ENCODE results near the gene CNOT3.

The CNOT3 gene

DNA sequence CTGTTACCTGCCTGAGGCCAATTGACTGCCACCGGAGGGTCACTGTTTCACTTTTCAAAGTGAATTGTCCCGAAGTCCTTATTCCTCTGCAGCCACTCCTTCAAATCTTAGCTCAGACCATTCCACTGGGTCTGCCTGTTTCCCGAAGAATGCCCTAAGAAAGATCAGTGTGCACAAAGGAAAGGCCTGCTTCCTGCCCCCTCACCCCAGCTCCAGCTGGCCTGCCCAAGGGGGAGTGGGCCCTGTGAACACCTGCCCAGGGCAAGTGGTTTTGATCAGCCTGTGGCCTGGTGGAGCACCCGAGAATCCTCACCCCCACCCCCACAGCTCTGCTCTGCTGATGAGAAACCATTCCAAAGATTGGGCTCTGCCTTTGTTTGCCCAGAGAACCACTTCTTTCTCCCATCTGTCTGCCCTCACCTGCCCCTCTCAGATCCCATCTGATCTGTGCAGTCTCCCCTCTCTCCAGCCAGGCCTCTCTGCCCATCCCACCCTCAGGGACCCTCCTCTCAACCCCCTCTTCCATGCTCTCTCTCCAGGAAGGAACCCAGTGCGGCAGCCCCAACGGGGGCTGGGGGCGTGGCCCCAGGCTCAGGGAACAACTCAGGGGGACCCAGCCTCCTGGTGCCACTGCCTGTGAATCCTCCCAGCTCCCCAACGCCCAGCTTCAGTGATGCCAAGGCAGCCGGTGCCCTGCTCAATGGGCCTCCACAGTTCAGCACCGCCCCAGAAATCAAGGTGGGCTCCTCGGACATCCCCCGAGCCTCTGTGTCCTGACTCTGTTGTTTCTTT is 11.7 kb downstream of the CNOT3 start:
- DNase-seq (ENCODE audit: low read depth in 2 of 2) = no peak

DNA sequence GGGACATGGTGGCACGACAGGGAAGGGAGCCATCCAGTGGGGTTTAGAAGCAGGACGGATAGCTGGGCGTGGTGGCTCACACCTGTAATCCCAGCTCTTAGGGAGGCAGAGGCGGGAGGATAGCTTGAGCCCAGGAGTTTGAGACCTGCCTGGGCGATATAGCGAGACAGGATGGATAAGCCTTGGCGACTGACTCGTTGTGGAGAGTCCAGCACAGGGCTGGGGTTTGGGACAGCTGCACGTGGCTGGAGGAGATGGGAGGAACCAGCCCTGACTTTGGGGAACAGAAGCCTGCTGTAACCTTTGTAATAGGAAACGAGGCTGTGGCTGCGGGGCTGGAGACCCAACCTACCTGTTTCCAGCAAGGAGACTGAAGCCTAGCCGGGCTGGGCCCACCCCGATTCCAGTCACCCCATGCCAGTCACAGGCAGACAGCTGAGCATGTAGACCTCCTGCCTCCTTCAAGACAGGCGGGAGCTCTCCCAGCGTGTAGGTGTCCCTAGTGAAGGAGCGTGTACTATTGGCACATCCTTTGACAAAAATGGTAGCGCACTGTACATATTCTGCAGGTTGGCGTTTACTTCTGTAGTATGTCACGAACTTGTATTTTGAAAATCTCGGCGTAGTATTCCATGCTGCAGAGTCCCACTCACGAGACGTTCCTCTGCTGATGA is 13.9 kb downstream of the CNOT3 start:
- no peak for DNase-seq (ENCODE audit: low read depth in 2 of 2)

DNA sequence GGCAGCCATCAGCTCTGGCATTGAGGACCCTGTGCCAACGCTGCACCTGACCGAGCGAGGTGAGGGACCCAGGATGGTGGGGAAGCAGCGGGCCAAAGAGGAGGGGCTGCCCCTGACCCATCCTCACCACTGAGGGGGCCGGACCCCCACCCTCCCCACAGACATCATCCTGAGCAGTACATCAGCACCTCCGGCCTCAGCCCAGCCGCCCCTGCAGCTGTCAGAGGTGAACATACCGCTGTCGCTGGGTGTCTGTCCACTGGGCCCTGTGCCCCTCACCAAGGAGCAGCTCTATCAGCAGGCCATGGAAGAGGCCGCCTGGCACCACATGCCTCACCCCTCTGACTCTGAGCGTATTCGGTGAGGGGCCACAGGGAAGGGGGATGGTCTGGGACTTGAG is 14.7 kb downstream of the CNOT3 start:
- DNase-seq (ENCODE audit: low read depth in 2 of 2) = no peak

DNA sequence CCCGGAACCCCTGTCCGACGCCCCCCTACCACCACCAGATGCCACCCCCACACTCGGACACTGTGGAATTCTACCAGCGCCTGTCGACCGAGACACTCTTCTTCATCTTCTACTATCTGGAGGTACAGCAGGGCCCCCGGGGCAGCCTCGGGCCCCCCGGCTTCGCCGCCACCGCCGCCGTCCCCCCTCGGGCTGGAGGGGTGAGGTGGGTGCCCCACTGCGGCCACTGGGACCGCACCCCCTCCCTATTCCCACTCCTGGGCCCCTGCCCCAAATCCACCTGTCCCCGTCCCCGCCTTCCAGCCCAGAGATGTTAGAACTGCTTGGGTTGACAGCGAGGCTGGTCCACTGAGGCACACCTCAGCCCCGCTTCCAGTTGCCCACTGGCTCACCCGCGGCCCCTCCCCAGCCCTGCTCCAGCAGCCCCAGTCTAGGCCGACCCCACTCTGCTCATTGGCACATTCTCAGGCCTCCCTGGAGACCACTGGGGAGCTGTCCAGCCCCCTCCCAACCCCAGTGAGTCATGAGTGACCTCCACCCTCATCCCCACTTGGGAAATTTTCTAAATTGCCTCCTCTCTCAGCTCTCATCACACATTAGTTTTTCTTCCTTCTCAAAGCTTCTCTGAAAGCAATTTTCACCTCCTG is 15.4 kb downstream of the CNOT3 start:
- no peak for DNase-seq (ENCODE audit: low read depth in 2 of 2)

DNA sequence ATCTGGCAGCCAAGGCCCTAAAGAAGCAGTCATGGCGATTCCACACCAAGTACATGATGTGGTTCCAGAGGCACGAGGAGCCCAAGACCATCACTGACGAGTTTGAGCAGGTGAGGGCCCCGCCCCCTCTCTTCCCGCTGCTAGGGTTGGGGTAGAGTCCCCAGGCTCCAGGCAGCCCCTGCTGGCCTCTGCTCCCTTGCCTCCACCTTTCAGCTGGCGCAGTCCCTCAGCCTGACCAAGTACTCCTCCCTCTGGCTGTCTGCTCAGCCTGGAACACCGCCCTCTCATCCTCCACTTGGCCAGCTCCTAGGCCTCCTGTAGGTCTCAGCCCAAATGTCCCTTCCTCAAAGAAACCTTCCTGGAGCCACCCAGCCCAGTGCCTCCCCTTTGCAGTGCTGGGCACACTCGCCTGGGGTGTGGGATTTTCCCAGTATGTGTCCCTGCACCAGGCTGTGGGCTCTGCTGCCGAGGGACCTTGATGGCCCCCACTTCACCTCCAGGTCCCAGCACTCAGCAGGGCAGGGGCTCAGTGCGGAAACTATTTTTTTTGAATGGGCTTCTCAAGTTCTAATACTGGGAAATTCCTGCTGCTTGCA is 16.3 kb downstream of the CNOT3 start:
- DNase-seq (ENCODE audit: low read depth in 2 of 2) = no peak

DNA sequence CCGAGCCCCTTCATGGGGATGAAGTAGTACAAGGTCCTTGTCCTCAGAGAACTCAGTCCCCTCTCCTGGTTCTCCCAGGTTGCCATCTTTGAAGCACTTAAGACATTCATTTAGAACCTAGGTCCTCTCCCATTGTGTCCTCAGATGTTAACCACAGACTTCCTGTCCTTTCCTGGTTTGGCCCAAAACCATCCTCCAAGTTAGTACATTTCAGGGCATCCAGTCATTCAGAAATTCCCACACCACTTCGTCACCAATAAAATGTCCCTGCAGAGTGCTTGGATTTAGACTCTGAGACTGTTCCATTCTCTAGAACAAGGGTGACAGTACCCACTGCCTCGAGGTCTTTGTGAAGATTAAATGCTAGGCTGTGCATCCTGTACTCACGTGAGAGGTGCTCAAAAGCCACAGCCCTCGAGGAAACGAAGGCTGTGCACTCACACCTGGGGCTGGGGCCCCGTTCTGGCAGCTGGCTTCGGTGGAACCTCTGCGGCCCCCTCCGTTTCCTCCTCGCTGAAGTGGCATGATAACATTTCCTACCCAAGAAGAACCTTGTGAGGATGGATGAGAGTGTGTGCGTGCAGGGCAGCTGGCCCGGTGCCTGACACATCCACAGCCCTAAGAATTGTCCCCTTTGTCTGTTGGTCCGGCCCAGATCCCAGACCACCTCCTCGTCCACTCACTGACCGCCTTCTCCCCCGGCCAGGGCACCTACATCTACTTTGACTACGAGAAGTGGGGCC is 17.2 kb downstream of the CNOT3 start:
- DNase-seq (ENCODE audit: low read depth in 2 of 2) = no peak

DNA sequence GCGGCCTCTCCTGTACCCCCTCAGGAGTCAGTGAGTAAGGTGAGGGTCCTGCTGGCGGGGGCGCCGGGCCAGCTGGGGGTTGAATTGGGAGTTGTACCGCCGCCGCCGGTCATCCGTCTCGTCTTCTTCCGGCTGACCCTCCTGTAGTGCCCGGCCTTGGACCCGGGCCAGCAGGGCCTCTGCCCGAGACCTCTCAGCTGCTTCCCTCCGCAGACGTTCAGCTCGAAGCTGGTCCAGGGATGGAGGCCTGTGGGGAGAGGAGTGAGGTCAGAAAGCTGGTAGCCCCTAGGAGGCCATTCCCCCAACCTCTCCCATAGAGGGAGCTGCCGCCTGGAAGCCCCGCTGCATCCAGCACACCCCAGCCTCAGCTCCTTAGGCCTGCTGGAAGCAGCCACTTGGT is 18.1 kb downstream of the CNOT3 start:
- no peak for DNase-seq (ENCODE audit: low read depth in 2 of 2)

DNA sequence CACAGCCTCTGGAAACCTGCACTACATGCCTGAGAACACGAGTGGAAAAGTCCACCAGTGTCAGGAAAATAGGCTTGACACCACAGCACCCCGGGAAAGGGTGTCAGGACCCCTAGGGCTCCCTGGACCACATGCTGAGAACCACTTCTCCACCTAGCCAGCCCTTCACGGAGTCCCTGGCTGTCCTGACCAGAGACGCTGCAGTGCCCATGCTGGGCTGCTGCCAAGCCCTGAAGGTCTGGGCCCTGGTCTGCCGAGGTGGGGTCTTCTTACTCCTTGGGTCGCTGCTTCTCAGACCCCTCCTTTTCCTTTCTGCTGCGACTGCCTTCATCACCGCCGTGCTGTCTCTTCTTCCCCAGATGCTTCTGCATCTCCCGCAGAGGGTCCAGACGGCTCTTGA is 18.9 kb downstream of the CNOT3 start:
- DNase-seq (ENCODE audit: low read depth in 2 of 2) = no peak

DNA sequence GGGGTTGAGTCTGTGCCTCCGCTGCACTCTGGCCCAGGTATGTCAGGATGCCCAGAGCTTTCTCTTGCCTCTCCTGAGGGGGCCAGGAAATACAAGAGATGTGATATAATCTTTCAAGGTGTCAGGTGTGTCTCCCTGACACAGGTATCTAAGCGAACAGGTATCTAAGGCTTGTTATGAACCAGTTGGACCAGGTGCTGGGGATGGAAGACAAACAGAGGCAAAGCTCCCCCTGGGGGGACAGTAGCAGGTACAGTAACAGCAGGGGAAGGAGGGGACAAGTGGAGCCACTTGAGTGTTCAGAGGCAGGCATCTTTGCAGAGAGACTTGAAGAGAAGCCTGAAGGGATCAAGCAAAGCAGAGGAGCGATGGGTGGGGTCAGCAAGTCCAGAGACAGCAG is 19.4 kb downstream of the CNOT3 start:
- DNase-seq (ENCODE audit: low read depth in 2 of 2) = no peak

DNA sequence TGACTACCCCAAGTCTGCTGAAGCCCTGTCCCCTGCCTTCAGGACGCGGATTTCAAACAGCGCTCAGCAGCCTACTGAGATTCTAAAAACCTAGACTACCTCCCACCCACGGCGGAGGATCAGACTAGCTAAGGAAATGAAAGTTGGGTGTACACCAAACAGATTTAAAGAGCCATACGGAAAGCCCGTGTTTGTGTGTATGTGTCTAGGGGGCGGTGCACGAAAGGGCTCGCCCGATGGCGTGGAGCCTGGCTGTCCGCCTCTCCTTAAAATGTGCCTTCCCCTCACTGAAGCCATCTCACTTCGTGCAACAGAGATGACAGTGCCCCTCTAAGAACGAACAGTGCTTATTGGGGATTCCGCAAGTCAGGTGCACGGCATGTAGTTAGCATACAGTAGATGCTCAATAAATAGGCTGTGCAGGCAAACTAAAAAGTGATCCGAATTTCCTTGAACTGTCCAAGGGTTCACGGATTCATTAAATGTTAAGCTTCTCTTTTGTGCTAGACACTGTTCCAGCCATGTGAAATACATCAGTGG is 21.3 kb downstream of the CNOT3 start:
- DNase-seq (ENCODE audit: low read depth in 2 of 2) = no peak

DNA sequence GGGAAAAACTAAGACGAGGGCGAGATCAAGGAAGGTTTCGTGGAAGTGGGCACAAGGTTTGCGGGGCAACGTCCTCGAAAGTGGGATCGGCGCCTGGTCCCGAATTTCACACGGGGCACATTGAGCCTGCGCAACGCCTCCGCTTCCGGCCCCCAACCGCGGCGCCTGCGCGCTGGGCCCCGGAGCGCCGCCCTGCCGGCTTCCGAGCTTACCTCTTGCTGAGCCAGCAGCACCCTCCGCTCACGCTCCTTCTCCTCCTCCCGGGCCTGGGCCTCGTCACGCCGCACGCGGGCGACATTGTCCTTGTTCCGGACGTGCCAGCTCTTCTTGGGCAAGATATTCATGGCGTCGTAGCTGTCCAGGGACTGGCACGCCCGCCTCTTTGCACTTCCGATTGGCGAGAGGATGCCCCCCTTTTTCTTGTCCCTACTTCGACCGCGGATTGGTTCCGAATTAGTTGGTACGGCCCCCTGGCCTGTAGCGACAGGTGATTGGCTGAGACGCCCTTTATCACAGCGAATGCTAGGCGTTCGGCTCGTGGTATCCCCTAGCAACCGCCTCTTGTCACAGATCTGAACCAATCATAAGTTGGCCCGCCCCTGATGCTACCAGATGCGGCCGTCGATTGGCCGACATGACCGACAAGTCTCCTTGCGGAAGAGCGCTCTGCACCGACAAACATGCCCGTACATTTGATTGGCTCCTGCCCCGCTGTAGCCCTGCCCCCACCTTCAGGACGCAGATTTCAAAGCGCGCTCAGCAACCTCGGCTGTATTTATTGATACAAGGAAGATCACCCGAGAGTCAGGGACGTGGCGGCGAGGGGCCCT is 22.0 kb downstream of the CNOT3 start, which contains the start of gene LENG1:
Gene LENG1 (minus strand): TSS at position 370 of the 830 bp plus-strand sequence. CDS start 26 bp downstream, at position 344.
- peak; percentile 100 for DNase-seq (ENCODE audit: low read depth in 2 of 2)

DNA sequence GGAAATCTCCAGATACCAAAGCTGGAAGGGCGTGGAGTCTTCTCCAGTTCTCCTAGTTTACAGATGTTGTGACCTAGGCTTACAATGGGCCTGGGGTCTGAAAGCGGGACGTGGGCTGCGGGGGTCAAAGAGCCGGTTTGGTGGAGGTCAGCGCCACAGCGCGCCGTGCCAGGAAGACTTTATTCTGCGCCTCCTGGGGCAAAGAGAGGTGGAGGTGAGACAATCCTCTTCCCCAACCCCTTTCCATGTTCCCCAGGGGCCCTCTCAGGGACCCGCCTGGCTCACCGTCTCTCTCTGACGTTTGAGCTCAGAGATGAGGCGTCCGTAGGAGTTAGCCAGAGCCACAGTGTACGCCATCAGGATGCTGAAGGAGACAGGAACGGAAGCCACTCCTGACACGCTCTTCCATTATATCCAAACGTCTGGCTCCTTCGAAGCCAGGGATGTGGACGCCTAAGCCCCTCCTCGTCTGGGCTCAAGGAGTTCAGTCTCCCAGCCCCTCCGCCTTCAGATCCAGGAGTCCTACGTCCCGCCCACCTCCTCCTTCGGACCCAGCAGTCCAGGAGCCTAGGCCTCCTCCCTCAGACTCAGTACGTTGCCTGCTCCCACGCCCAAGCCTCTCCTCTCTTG is 22.7 kb downstream of the CNOT3 start:
- DNase-seq (ENCODE audit: low read depth in 2 of 2) = no peak

DNA sequence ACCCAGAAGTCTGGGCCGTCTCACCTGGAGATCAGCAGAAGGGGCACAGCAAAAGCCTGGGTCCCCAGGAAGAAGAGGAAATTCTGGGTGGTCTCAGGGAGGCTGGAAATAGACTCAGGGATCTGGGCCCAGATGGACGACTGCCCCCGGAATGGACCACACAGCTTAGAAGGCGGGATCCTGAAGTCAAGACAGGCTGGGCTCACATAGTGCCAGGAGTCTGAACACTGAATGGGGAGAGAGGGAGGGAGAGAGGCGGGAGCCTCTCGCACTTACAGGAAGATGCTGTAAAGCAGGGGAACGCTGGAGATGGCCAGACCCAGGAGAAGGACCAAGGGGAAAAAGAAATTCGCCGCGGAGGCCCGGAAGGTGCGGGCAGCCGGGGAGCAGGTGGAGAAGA is 23.3 kb downstream of the CNOT3 start:
- no peak for DNase-seq (ENCODE audit: low read depth in 2 of 2)

DNA sequence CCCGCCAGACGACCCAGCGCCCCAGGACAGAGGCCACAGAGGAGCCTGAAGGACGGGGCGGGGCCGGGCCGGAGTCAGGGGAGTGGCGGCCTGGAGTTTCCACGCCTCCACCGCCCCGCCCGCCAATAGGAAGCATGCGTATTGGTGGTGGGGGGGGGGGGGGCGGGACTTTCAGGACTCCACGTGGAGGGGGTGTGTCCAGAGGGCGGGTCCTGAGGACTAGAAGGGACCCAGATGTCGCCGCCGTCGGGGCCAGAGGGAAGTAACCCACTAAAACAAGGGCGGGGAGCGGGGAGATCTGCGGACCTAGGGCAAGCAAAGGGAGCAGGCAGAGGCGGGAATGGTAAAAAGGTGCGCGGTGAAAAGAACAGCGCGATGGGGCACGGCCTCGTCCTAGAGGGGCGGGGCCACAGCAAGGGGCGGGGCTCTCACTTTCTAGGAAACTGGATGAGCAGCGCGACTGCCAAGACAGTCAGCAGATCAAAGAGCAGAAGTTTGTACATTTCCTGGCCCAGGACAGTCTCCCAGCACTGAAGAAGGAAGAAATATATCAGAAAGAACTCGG is 24.8 kb downstream of the CNOT3 start:
- no peak for DNase-seq (ENCODE audit: low read depth in 2 of 2)

DNA sequence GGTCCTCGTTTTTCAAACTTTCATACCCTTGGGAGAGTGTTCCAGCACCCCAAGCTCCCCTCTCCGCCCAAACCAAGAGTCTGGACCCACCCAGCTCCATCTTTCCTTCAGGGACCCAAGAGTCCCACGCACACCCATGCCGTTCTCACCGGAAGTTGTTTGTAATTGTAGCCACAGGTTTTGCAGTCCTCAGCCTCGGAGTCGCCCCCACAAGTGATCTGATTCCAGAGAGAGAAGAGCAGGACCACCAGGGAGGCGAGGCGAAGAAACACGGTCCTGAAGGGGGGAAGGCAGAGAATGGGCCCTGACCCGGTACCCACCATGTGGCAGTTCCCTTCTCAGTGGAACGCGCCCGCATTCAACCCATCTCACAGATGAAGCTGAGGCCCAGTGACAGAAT is 25.3 kb downstream of the CNOT3 start:
- DNase-seq (ENCODE audit: low read depth in 2 of 2) = no peak

DNA sequence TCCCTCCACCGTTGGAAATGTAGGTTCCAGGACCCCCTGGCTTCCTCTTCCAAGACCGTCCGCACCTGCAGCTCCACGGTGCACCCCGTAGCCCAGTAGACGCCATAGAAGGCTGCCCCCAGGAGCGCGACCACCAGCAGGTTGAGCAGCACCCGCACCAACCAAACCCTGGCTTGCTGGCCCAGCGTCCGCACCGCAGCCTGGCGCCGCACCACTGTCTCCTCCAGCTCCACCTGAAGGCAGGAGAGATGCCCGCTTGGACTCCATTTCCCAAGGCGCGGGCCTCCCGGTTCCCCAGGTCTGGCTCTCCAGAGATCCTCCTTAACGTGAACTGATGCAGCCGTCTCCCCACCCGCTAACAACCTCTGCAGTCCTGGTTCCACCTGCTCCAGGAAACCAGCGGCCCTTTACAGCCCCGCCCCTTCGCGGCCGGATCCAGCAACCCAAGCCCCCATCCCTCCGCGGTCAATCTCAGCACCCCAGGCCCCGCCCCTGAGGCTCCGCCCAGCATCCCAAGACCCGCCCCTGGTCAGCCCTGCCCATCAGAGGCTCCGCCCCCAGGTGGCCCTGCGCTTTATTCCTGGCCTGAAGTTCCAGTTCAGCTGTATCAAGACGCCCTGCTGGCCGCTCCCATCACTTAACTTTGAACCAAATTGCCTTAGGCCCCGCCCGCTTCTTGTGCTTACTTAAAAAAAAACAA is 27.0 kb downstream of the CNOT3 start:
- no peak for DNase-seq (ENCODE audit: low read depth in 2 of 2)

DNA sequence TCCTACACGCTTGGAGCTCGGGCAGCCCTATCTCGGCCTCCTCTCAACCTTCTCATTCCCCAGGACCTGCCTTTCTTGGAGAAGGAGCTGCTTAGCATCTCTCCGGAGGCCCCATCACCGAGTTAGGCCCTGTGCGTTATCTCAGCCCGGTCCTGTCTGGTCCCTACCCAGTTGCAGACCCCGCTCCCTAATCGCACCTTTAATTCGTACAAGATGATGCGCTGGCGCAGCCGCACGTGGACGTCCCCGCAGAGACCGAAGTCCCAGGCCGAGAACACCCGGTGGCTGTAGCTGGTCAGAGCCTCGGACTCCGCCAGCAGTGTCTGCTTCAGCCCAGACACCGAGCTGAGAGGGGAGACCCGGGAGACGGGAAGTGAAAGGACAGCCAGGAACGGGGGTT is 27.7 kb downstream of the CNOT3 start:
- DNase-seq (ENCODE audit: low read depth in 2 of 2) = no peak

DNA sequence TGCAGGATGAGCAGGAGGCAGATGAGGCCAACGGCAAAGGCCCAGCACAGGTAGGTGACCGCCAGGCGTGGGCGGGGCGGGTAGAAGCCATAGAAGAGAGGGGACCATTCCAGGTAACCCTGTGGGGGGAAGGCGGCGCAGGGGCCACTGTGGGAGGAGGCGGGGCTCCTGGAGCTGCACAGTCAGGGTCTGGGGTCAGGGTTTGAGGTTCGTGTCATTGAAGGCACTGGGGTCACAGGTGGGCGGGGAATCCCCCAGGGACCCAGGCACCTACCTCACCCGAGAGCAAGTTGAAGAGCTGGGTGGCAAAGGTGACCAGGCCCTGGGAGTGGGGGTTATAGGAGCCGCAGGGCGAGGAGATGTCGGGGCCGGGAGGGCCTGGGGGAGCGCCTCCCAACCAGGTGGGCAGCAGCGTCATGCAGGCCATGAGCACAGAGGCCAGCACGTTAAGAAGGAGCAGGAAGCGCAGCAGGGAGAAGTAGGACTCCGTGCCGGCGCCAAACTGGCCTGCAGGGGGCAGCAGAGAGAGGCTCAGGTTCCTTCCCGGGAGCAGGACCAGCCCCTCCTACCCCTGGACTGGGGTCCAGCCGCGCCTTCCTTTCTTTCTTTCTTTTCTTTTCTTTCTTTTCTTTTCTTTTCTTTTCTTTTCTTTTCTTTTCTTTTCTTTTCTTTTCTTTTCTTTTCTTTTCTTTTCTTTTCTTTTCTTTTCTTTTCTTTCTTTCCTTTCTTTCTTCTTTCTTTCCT is 30.8 kb downstream of the CNOT3 start:
- peak; percentile 30 to 40 for DNase-seq (ENCODE audit: low read depth in 2 of 2)

Measured in fibroblast of skin of left biceps (primary cell).